MG63 (cell line): Measurements from ENCODE around the gene DNAH8. TPM values are rescaled to one million over a fixed set of nuclear protein-coding genes. Genes with fewer than 3 reads are reported as not detected.

Experiments
- DNase-seq: peaks from one replicate; pipeline ENCODE4 v3.0.0-alpha.2; 2020
- H3K27me3 ChIP-seq: fragments of 250-450 bp; sonication (Bioruptor Pico); 2 replicates; pipeline ENCODE4 v1.5.1; 2020; ENCODE audit warnings: mild to moderate bottlenecking, moderate library complexity
- H3K36me3 ChIP-seq: fragments of 250-450 bp; sonication (Bioruptor Pico); 2 replicates; pipeline ENCODE4 v1.5.1; 2020; ENCODE audit warnings: mild to moderate bottlenecking, moderate library complexity
- H3K4me3 ChIP-seq: fragments of 250-450 bp; sonication (Bioruptor Pico); 2 replicates; pipeline ENCODE4 v1.5.1; 2020; ENCODE audit warnings: mild to moderate bottlenecking, moderate library complexity
- H3K9me3 ChIP-seq: fragments of 250-450 bp; sonication (Bioruptor Pico); 2 replicates; pipeline ENCODE4 v1.5.1; 2020; ENCODE audit warnings: mild to moderate bottlenecking, moderate library complexity
- total RNA-seq: library from RNA; depleted of rRNA; stranded (reverse); fragments of >200 nt; shearing (Covaris generic); gene quantifications from 2 replicates; pipeline ENCODE4 v1.2.3, GENCODE V29; 2014; ENCODE audit warnings: low replicate concordance

Gene DNAH8
- total RNA-seq, 1 experiment from 2014 or later = 1.2 TPM

GRCh38 chr6:38724343-38724742 lies 9.2 kb downstream of the DNAH8 start:
- H3K9me3 ChIP-seq = peaks cover 5% of the 10 kb centered on the region
- H3K27me3 ChIP-seq = 0 out of 2 replicates have a peak, but pooled peaks cover 4% of the 10 kb centered on the region
- H3K36me3 ChIP-seq = no peaks in the 10 kb centered on the region
- no peak for DNase-seq
- H3K4me3 ChIP-seq = no peak overlapping the region

- Histone ChIP-seq H3K9me3 (peaks cover 2% of the 10 kb centered on the region), H3K36me3 (no peaks in the 10 kb centered on the region), H3K4me3 (no peak overlapping the region), H3K27me3 (no peaks in the 10 kb centered on the region)
- no peak for DNase-seq
These were observed 10.5 kb downstream of the DNAH8 start for GRCh38 chr6:38725414-38726183.

GRCh38 chr6:38728203-38728602 lies 13.1 kb downstream of the DNAH8 start:
- DNase-seq = no peak
- Histone ChIP-seq H3K36me3 (no peaks in the 10 kb centered on the region), H3K27me3 (peaks cover 10% of the 10 kb centered on the region), H3K4me3 (no peak overlapping the region), H3K9me3 (no peaks in the 10 kb centered on the region)

- Histone ChIP-seq H3K4me3 (no peak overlapping the region), H3K36me3 (no peaks in the 10 kb centered on the region), H3K9me3 (0 out of 2 replicates have a peak, but pooled peaks cover 1% of the 10 kb centered on the region), H3K27me3 (peaks cover 22% of the 10 kb centered on the region)
- DNase-seq = no peak
These were observed 15.2 kb downstream of the DNAH8 start for GRCh38 chr6:38730140-38730862.

GRCh38 chr6:38736951-38737350 lies 21.8 kb downstream of the DNAH8 start:
- Histone ChIP-seq H3K36me3 (no peaks in the 10 kb centered on the region), H3K9me3 (0 out of 2 replicates have a peak, but pooled peaks cover 2% of the 10 kb centered on the region), H3K4me3 (no peak overlapping the region), H3K27me3 (peaks cover 76% of the 10 kb centered on the region)
- no peak for DNase-seq

- peaks cover 77% of the 10 kb centered on the region for H3K27me3 ChIP-seq
- 0 out of 2 replicates have a peak, but pooled peaks cover 2% of the 10 kb centered on the region for H3K9me3 ChIP-seq
- H3K4me3 ChIP-seq = no peak overlapping the region
- no peaks in the 10 kb centered on the region for H3K36me3 ChIP-seq
- no peak for DNase-seq
These were observed 23.1 kb downstream of the DNAH8 start for GRCh38 chr6:38738261-38738660.

GRCh38 chr6:38739532-38739931 lies 24.4 kb downstream of the DNAH8 start:
- Histone ChIP-seq H3K4me3 (no peak overlapping the region), H3K27me3 (peaks cover 79% of the 10 kb centered on the region), H3K9me3 (0 out of 2 replicates have a peak, but pooled peaks cover 2% of the 10 kb centered on the region), H3K36me3 (no peaks in the 10 kb centered on the region)
- DNase-seq = no peak

- H3K27me3 ChIP-seq = peaks cover 23% of the 10 kb centered on the region
- DNase-seq = no peak
- H3K36me3 ChIP-seq = no peaks in the 10 kb centered on the region
- no peak overlapping the region for H3K4me3 ChIP-seq
- H3K9me3 ChIP-seq = no peaks in the 10 kb centered on the region
These were observed 34.4 kb downstream of the DNAH8 start for GRCh38 chr6:38749473-38749872.

- no peaks in the 10 kb centered on the region for H3K9me3 ChIP-seq
- peaks cover 8% of the 10 kb centered on the region for H3K27me3 ChIP-seq
- no peak for DNase-seq
- H3K4me3 ChIP-seq = no peak overlapping the region
- H3K36me3 ChIP-seq = no peaks in the 10 kb centered on the region
These were observed 36.0 kb downstream of the DNAH8 start for GRCh38 chr6:38750968-38751615.

GRCh38 chr6:38753707-38754106 lies 38.6 kb downstream of the DNAH8 start:
- 0 out of 2 replicates have a peak, but pooled peaks cover 2% of the 10 kb centered on the region for H3K27me3 ChIP-seq

GRCh38 chr6:38755207-38755606 lies 40.1 kb downstream of the DNAH8 start:
- no peak for DNase-seq
- 0 out of 2 replicates have a peak, but pooled peaks cover 2% of the 10 kb centered on the region for H3K27me3 ChIP-seq
- H3K36me3 ChIP-seq = no peaks in the 10 kb centered on the region

More at GRCh38 chr6:38753707-38754106, 38.6 kb downstream of the DNAH8 start:
- DNase-seq = no peak
- Histone ChIP-seq H3K4me3 (no peak overlapping the region), H3K9me3 (no peaks in the 10 kb centered on the region), H3K36me3 (no peaks in the 10 kb centered on the region)

GRCh38 chr6:38755874-38756273 lies 40.8 kb downstream of the DNAH8 start:
- DNase-seq = no peak
- H3K4me3 ChIP-seq = no peak overlapping the region

More at GRCh38 chr6:38755207-38755606, 40.1 kb downstream of the DNAH8 start:
- H3K9me3 ChIP-seq = no peaks in the 10 kb centered on the region; the same call in 1 of the 2 replicates
- no peak overlapping the region for H3K4me3 ChIP-seq

GRCh38 chr6:38760097-38760496 lies 45.0 kb downstream of the DNAH8 start:
- no peak for DNase-seq
- no peak overlapping the region for H3K4me3 ChIP-seq
- peaks cover 17% of the 10 kb centered on the region for H3K27me3 ChIP-seq
- no peaks in the 10 kb centered on the region for H3K36me3 ChIP-seq
- no peaks in the 10 kb centered on the region; the same call in 1 of the 2 replicates for H3K9me3 ChIP-seq

More at GRCh38 chr6:38755874-38756273, 40.8 kb downstream of the DNAH8 start:
- Histone ChIP-seq H3K36me3 (no peaks in the 10 kb centered on the region), H3K9me3 (no peaks in the 10 kb centered on the region; the same call in 1 of the 2 replicates), H3K27me3 (0 out of 2 replicates have a peak, but pooled peaks cover 2% of the 10 kb centered on the region)

- no peaks in the 10 kb centered on the region; the same call in 1 of the 2 replicates for H3K9me3 ChIP-seq
- H3K36me3 ChIP-seq = no peaks in the 10 kb centered on the region
These were observed 47.7 kb downstream of the DNAH8 start for GRCh38 chr6:38762848-38763247.

GRCh38 chr6:38767560-38767959 lies 52.4 kb downstream of the DNAH8 start:
- H3K9me3 ChIP-seq = no peaks in the 10 kb centered on the region
- H3K36me3 ChIP-seq = no peaks in the 10 kb centered on the region
- no peak for DNase-seq
- H3K27me3 ChIP-seq = peaks cover 30% of the 10 kb centered on the region
- no peak overlapping the region for H3K4me3 ChIP-seq

More at GRCh38 chr6:38762848-38763247, 47.7 kb downstream of the DNAH8 start:
- DNase-seq = no peak
- Histone ChIP-seq H3K27me3 (peaks cover 25% of the 10 kb centered on the region), H3K4me3 (no peak overlapping the region)

GRCh38 chr6:38773338-38773737 lies 58.2 kb downstream of the DNAH8 start:
- no peaks in the 10 kb centered on the region for H3K36me3 ChIP-seq
- H3K9me3 ChIP-seq = no peaks in the 10 kb centered on the region
- peaks cover 11% of the 10 kb centered on the region for H3K27me3 ChIP-seq
- no peak overlapping the region for H3K4me3 ChIP-seq
- DNase-seq = no peak
